HepG2 (cell line): Measurements from ENCODE around the gene EXOC7. TPM values are rescaled to one million over a fixed set of nuclear protein-coding genes. Genes with fewer than 3 reads are reported as not detected.

Experiments used
- AHDC1 ChIP-seq: sonication (generic); formaldehyde crosslinking; IDR thresholded peaks from 2 replicates; pipeline ENCODE4 v1.5.1; 2020; ENCODE audit warnings: mild to moderate bottlenecking, missing genetic modification reagents, borderline replicate concordance
- CC2D1A ChIP-seq: sonication (generic); formaldehyde crosslinking; IDR thresholded peaks from 2 replicates; pipeline ENCODE4 v1.8.1; 2023; ENCODE audit warnings: mild to moderate bottlenecking, missing genetic modification reagents
- CENPBD1 ChIP-seq: sonication (generic); formaldehyde crosslinking; IDR thresholded peaks from 2 replicates; pipeline ENCODE4 v1.8.0; 2022; ENCODE audit warnings: missing genetic modification reagents, low read depth, mild to moderate bottlenecking, borderline replicate concordance
- HINFP ChIP-seq: sonication (generic); formaldehyde crosslinking; IDR thresholded peaks from 2 replicates; pipeline ENCODE4 v1.4.0; 2020; ENCODE audit warnings: low read depth, mild to moderate bottlenecking, missing genetic modification reagents
- HMGA1 ChIP-seq: sonication (generic); formaldehyde crosslinking; conservative IDR thresholded peaks from 2 replicates; pipeline ENCODE4 v1.4.0; 2020; ENCODE audit warnings: missing genetic modification reagents
- NFE2 ChIP-seq: sonication (generic); formaldehyde crosslinking; IDR thresholded peaks from 2 replicates; pipeline ENCODE4 v1.4.0; 2020; ENCODE audit warnings: missing genetic modification reagents
- TERF1 ChIP-seq: sonication (generic); formaldehyde crosslinking; IDR thresholded peaks from 2 replicates; pipeline ENCODE4 v1.8.0; 2022; ENCODE audit warnings: mild to moderate bottlenecking, missing genetic modification reagents, moderate library complexity
- U2AF2 ChIP-seq: fragments of 200-400 bp; formaldehyde crosslinking; IDR thresholded peaks from 2 replicates; pipeline ENCODE4 v1.6.1; 2017; ENCODE audit warnings: low read depth, mild to moderate bottlenecking, low read length
- ZBTB34 ChIP-seq: sonication (generic); formaldehyde crosslinking; IDR thresholded peaks from 2 replicates; pipeline ENCODE4 v1.8.0; 2022; ENCODE audit warnings: mild to moderate bottlenecking, missing genetic modification reagents
- ZKSCAN5 ChIP-seq: sonication (generic); formaldehyde crosslinking; IDR thresholded peaks from 2 replicates; pipeline ENCODE4 v1.5.1; 2020; ENCODE audit warnings: mild to moderate bottlenecking, missing genetic modification reagents
- ZNF207 ChIP-seq: fragments of 450-650 bp; IDR thresholded peaks from 2 replicates; pipeline ENCODE4 v1.6.1; 2016; ENCODE audit warnings: antibody characterized with exemption, borderline replicate concordance
- ZNF281 ChIP-seq: sonication (generic); formaldehyde crosslinking; IDR thresholded peaks from 2 replicates; pipeline ENCODE4 v1.4.0; 2020; ENCODE audit warnings: missing genetic modification reagents, borderline replicate concordance
- ZNF703 ChIP-seq: sonication (generic); formaldehyde crosslinking; IDR thresholded peaks from 2 replicates; pipeline ENCODE4 v1.5.1; 2020; ENCODE audit warnings: missing genetic modification reagents, mild to moderate bottlenecking, moderate library complexity, borderline replicate concordance
- ZNF788 ChIP-seq: sonication (generic); formaldehyde crosslinking; IDR thresholded peaks from 2 replicates; pipeline ENCODE4 v1.5.0; 2020; ENCODE audit warnings: mild to moderate bottlenecking, missing genetic modification reagents, borderline replicate concordance
- polyA plus RNA-seq, 8 experiments: library from polyadenylated mRNA; depleted of rRNA in 3 of 8; stranded (reverse) in 7 of 8; unstranded in 1 of 8; fragments of >200 nt; fragmentation: Illumina TruSeq in 4 of 8; extraction: Trizol in 4 of 8; gene quantifications; 2 replicates each; pipeline versions ENCODE4 v1.2.1 to v1.2.3, GENCODE V29; 2011 to 2016; ENCODE audit warnings: low read depth in 4 of 8, missing spikeins in 1 of 8, mixed read lengths in 1 of 8; ENCODE audit not compliant: insufficient read depth in 1 of 8
- total RNA-seq, 5 experiments: library from RNA; depleted of rRNA; stranded (reverse); fragments of >200 nt; fragmentation: Illumina TruSeq; extraction: Trizol; gene quantifications; 2 replicates each; pipeline ENCODE4 v1.2.3, GENCODE V29; 2016; ENCODE audit warnings: low read depth in 1 of 5

The EXOC7 gene
- total and polyA plus RNA-seq, 2 of the 13 experiments (the other 11 are each of a cell fraction or from before 2014, with no cell fraction given) = 86.9 to 116 TPM

- TF ChIP-seq CC2D1A (CRISPR knock-in tag) = peak; percentile 96; the same call in 1 of the 2 replicates
- peak; percentile 59; the same call in 1 of the 2 replicates for TF ChIP-seq ZNF281 (CRISPR knock-in tag)
- TF ChIP-seq NFE2 = no peak
- TF ChIP-seq ZNF207 = no peak
- TF ChIP-seq AHDC1 (CRISPR knock-in tag) = no peak; the same call in 1 of the 2 replicates
- no peak for TF ChIP-seq U2AF2
- no peak for TF ChIP-seq ZKSCAN5 (CRISPR knock-in tag)
- TF ChIP-seq TERF1 (CRISPR knock-in tag) = peak; percentile 88; the same call in 1 of the 2 replicates
- peak; percentile 61; the same call in 1 of the 2 replicates for TF ChIP-seq CENPBD1 (CRISPR knock-in tag)
- TF ChIP-seq ZNF788 = peak; percentile 88
- no peak for TF ChIP-seq ZBTB34 (CRISPR knock-in tag)
- TF ChIP-seq ZNF703 = peak; percentile 92; the same call in 1 of the 2 replicates
- peak; percentile 97 for TF ChIP-seq HINFP
- no peak for TF ChIP-seq HMGA1
Observed at GRCh38 chr17:76072148-76072858, 31.3 kb downstream of the EXOC7 start, which contains the start of gene SRP68 (continued).
